ENCODE data around the gene MOCS1.

- TF ChIP-seq, protein P1, sequence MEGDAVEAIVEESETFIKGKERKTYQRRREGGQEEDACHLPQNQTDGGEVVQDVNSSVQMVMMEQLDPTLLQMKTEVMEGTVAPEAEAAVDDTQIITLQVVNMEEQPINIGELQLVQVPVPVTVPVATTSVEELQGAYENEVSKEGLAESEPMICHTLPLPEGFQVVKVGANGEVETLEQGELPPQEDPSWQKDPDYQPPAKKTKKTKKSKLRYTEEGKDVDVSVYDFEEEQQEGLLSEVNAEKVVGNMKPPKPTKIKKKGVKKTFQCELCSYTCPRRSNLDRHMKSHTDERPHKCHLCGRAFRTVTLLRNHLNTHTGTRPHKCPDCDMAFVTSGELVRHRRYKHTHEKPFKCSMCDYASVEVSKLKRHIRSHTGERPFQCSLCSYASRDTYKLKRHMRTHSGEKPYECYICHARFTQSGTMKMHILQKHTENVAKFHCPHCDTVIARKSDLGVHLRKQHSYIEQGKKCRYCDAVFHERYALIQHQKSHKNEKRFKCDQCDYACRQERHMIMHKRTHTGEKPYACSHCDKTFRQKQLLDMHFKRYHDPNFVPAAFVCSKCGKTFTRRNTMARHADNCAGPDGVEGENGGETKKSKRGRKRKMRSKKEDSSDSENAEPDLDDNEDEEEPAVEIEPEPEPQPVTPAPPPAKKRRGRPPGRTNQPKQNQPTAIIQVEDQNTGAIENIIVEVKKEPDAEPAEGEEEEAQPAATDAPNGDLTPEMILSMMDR (IDR thresholded peaks at IDR 0.05): no peak
- TF ChIP-seq EZH2 (IDR thresholded peaks at IDR 0.05; ENCODE audit: borderline replicate concordance, insufficient read depth, low read depth, low read length, poor library complexity, severe bottlenecking): no peak
Observed at GRCh38 chr6:39951191-39951590, 16.9 kb upstream of the MOCS1 start.

Measured in B cell (primary cell).